GM12878 (cell line): Measurements from ENCODE around the gene EMC6. TPM values are rescaled to one million over a fixed set of nuclear protein-coding genes. Genes with fewer than 3 reads are reported as not detected.

Experiments
- ATAC-seq: fragments of 200-7000 bp; cut with Tn5 transposase; 3 replicates; pipeline ENCODE4 v1.9.1; 2020; ENCODE audit warnings: mild to moderate bottlenecking, moderate library complexity
- BruUV-seq: library from RNA; stranded (reverse); fragments of 400-500 nt; replicated peaks from 2 replicates; lab custom pipeline; 2021; lab: Mats Ljungman, UMichigan
- CTCF ChIA-PET: fragments of 300-600 bp; sonication (Branson Sonifier 250); formaldehyde crosslinking; extraction: SDS; loops from one replicate; lab custom pipeline; 2021; ENCODE audit warnings: inconsistent platforms; lab: Yijun Ruan, JAX
- POLR2A ChIA-PET: fragments of 350-600 bp; formaldehyde crosslinking; extraction: SDS; loops from one replicate; lab custom pipeline; 2021; ENCODE audit warnings: inconsistent platforms; lab: Charles Lee
- RAD21 ChIA-PET: fragments of 300-600 bp; sonication (Branson Sonifier 250); formaldehyde crosslinking; loops from one replicate; lab custom pipeline; 2023; ENCODE audit warnings: antibody characterized with exemption; ENCODE audit not compliant: unreplicated experiment; lab: Charles Lee
- SMC1A ChIA-PET: fragments of 300-600 bp; sonication (Branson Sonifier 250); formaldehyde crosslinking; loops from one replicate; lab custom pipeline; 2023; ENCODE audit not compliant: unreplicated experiment, uncharacterized antibody; lab: Charles Lee
- DNase-seq: peaks from one replicate; pipeline ENCODE4 v3.0.0-alpha.2; 2011; ENCODE audit warnings: low read depth, low spot score
- FAIRE-seq: peaks from 3 replicates; lab custom pipeline; 2011; peaks lifted over from hg19 to GRCh38; lab: Jason Lieb, UNC
- H2AFZ ChIP-seq: 2 replicates; pipeline ENCODE4 v1.6.0; 2011; ENCODE audit warnings: low read depth, low read length, control low read depth; ENCODE audit not compliant: control insufficient read depth
- H3K27ac ChIP-seq: 2 replicates; pipeline ENCODE4 v1.5.1; 2011; ENCODE audit warnings: control low read depth; ENCODE audit not compliant: control insufficient read depth, insufficient read depth
- H3K27me3 ChIP-seq, 2 experiments: replicated peaks in 1 of 2; 2 replicates each; pipeline versions ENCODE4 v1.6.0 to v1.6.1; 2011; ENCODE audit warnings: low read length in 1 of 2; ENCODE audit not compliant: control insufficient read depth in 2 of 2, insufficient read depth in 2 of 2
- H3K36me3 ChIP-seq, 2 experiments: 2 replicates each; pipeline ENCODE4 v1.5.1; 2011; ENCODE audit warnings: low read length in 1 of 2; ENCODE audit not compliant: control insufficient read depth in 2 of 2, insufficient read depth in 2 of 2
- H3K4me1 ChIP-seq: 2 replicates; pipeline ENCODE4 v1.6.1; 2011; ENCODE audit warnings: mild to moderate bottlenecking, low read length, moderate library complexity, mixed read lengths; ENCODE audit not compliant: control insufficient read depth, insufficient read depth
- H3K4me2 ChIP-seq: 2 replicates; pipeline ENCODE4 v1.6.0; 2011; ENCODE audit warnings: control low read depth; ENCODE audit not compliant: control insufficient read depth, insufficient read depth
- H3K4me3 ChIP-seq: fragments of 200-600 bp; sonication (generic); 2 replicates; pipeline ENCODE4 v1.5.1; 2016
- H3K79me2 ChIP-seq: 2 replicates; pipeline ENCODE4 v1.6.0; 2011; ENCODE audit warnings: low read length; ENCODE audit not compliant: control insufficient read depth, insufficient read depth
- H3K9ac ChIP-seq: 2 replicates; pipeline ENCODE4 v1.8.0; 2011; ENCODE audit warnings: low read length, control low read depth, mixed read lengths; ENCODE audit not compliant: control insufficient read depth, insufficient read depth
- H3K9me3 ChIP-seq: replicated peaks from 3 replicates; pipeline ENCODE4 v1.5.1; 2011; ENCODE audit warnings: mild to moderate bottlenecking, low read length; ENCODE audit not compliant: control insufficient read depth, insufficient read depth
- H4K20me1 ChIP-seq: 2 replicates; pipeline ENCODE4 v1.6.0; 2011; ENCODE audit not compliant: control insufficient read depth, insufficient read depth
- BACH1 ChIP-seq: fragments of 450-650 bp; IDR thresholded peaks from 2 replicates; pipeline ENCODE4 v1.6.1; 2017; ENCODE audit warnings: mild to moderate bottlenecking, borderline replicate concordance
- BHLHE40 ChIP-seq, 2 experiments: fragments of 450-650 bp in 1 of 2; IDR thresholded peaks; 2 replicates each; pipeline ENCODE4 v1.6.1; 2011 to 2017; ENCODE audit warnings: low read depth in 2 of 2, borderline replicate concordance in 1 of 2, improper control_type of control experiment in 1 of 2, low read length in 1 of 2, mild to moderate bottlenecking in 1 of 2
- CBFB ChIP-seq: IDR thresholded peaks from 2 replicates; pipeline ENCODE4 v1.6.1; 2016; ENCODE audit warnings: antibody characterized with exemption, low read depth
- CEBPB ChIP-seq, 2 experiments: fragments of 150-350 bp in 1 of 2; IDR thresholded peaks; 2 replicates each; pipeline ENCODE4 v1.6.1; 2012 to 2014; ENCODE audit warnings: low read depth in 2 of 2, low read length in 2 of 2, borderline replicate concordance in 1 of 2, inconsistent platforms in 1 of 2
- EED ChIP-seq: sonication (generic); IDR thresholded peaks from 2 replicates; pipeline ENCODE4 v1.6.1; 2016; ENCODE audit warnings: antibody characterized with exemption, low read depth
- ETV6 ChIP-seq, 2 experiments: fragments of 450-650 bp in 1 of 2; IDR thresholded peaks in 1 of 2; conservative IDR thresholded peaks in 1 of 2; 2 replicates each; pipeline ENCODE4 v1.6.1; 2014; ENCODE audit warnings: antibody characterized with exemption in 1 of 2, borderline replicate concordance in 1 of 2, low read depth in 1 of 2, mild to moderate bottlenecking in 1 of 2, moderate library complexity in 1 of 2
- HDAC2 ChIP-seq: fragments of 200-600 bp; sonication (generic); IDR thresholded peaks from 2 replicates; pipeline ENCODE4 v1.6.1; 2017
- IKZF2 ChIP-seq, 2 experiments: fragments of 450-650 bp; IDR thresholded peaks; 2 replicates each; pipeline ENCODE4 v1.6.1; 2017; ENCODE audit warnings: mild to moderate bottlenecking in 2 of 2, moderate library complexity in 2 of 2
- POLR2AphosphoS5 ChIP-seq: IDR thresholded peaks from 2 replicates; pipeline ENCODE4 v1.6.1; 2011; ENCODE audit warnings: mild to moderate bottlenecking, low read length, inconsistent platforms
- RBBP5 ChIP-seq: fragments of 200-600 bp; sonication (generic); conservative IDR thresholded peaks from 2 replicates; pipeline ENCODE4 v1.6.1; 2016
- SMARCA5 ChIP-seq: fragments of 450-650 bp; IDR thresholded peaks from 2 replicates; pipeline ENCODE4 v1.6.1; 2017; ENCODE audit warnings: mild to moderate bottlenecking
- SRF ChIP-seq, 2 experiments: IDR thresholded peaks; 2 replicates each; pipeline ENCODE4 v1.6.1; 2011; ENCODE audit warnings: low read depth in 2 of 2, low read length in 2 of 2, mild to moderate bottlenecking in 1 of 2, moderate library complexity in 1 of 2
- ZNF24 ChIP-seq: fragments of 450-650 bp; IDR thresholded peaks from 2 replicates; pipeline ENCODE4 v1.6.1; 2017; ENCODE audit warnings: antibody characterized with exemption, mild to moderate bottlenecking
- ZNF622 ChIP-seq: fragments of 450-650 bp; IDR thresholded peaks from 2 replicates; pipeline ENCODE4 v1.6.1; 2017; ENCODE audit warnings: mild to moderate bottlenecking, inconsistent platforms
- WGBS: methylation state at CpG from one replicate; pipeline ENCODE4 v1.1.6; 2016; ENCODE audit warnings: low lambda C conversion rate; ENCODE audit not compliant: insufficient replicate concordance, insufficient coverage; ENCODE audit errors: missing lambda C conversion rate; 5-methylcytosine and 5-hydroxymethylcytosine counted together
- in situ Hi-C: fragments of 300-500 bp; cut with MboI; formaldehyde crosslinking; loops from 9 replicates; pipeline ENCODE4 v1.14.3; 2018; ENCODE audit warnings: mixed read lengths
- intact Hi-C: fragments of 100-400 bp; cut with micrococcal nuclease; formaldehyde crosslinking; loops from one replicate; pipeline ENCODE4 v1.14.2; 2022; ENCODE audit not compliant: unreplicated experiment
- polyA plus RNA-seq, 11 experiments: library from polyadenylated mRNA; depleted of rRNA in 4 of 11; unstranded in 6 of 11; stranded (reverse) in 5 of 11; fragments of >200 nt; fragmentation: Nextera tagmentation in 4 of 11; fragmentation: Illumina TruSeq in 1 of 11; extraction: Ambion mirVana in 4 of 11; extraction: Trizol in 1 of 11; gene quantifications; 1 replicate in 1 of 11; 2 replicates in 10 of 11; pipeline versions ENCODE4 v1.2.1 to v1.2.3, GENCODE V29; 2011 to 2016; ENCODE audit warnings: inconsistent platforms in 2 of 11, missing spikeins in 2 of 11, low read depth in 1 of 11
- total RNA-seq, 4 experiments: library from RNA; depleted of rRNA in 3 of 4; stranded (reverse); fragments of >200 nt in 3 of 4; fragmentation: Illumina TruSeq in 1 of 4; extraction: Trizol in 1 of 4; gene quantifications; 2 replicates each; pipeline versions ENCODE4 v1.2.1 to v1.2.3, GENCODE V29; 2013 to 2021
- TF ChIP-seq, protein P1 (sequence below): IDR thresholded peaks from 2 replicates; pipeline ENCODE4 v1.6.1; 2011; ENCODE audit warnings: borderline replicate concordance, low read depth, mild to moderate bottlenecking, moderate library complexity, low read length; ENCODE audit not compliant: insufficient read depth, poor library complexity, severe bottlenecking

Gene EMC6
- total and polyA plus RNA-seq, 10 of the 15 experiments (the other 5 are each of a cell fraction or from before 2014, with no cell fraction given) = 5.1 to 172 (median 35.9) TPM

DNA sequence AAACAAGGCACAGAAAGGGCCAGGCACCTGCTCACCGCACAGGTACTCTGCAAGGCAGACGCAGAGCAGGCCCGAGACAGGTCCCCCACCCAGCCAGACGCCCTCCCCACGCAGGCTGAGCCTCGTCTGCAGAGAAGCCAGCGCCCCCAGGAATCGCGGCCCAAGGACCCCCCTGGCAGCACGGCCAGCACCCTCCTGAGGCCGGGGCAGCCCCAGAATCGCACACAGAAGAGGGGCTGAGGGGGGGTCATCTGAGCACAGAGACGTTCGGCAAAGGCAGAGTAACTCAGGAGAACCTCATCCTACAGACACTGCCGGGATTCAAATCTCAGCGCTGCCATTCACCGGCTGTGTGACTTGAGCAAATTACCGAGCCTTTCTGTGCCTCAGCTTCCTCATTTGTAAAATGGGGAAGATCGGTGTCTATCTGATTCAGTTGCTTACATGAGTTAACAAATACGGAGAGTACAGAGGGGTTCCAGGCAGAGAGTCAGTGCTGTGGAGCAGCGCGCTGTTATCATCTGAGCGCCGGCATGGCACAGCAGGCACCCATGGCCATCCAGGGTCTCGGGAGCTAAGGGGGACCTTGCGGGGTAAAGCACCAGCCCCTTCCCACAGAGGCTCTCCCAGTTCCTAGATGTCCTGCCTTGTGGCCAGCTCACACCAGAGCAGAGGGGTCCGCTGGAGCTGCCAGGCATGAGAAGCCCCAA, 10.4 kb downstream of the EMC6 start (continued):
- no peak for TF ChIP-seq BHLHE40 (IDR thresholded peaks at IDR 0.05; ENCODE audit: borderline replicate concordance in 1 of 2, low read depth in 2 of 2, low read length in 1 of 2)
- TF ChIP-seq, protein P1, sequence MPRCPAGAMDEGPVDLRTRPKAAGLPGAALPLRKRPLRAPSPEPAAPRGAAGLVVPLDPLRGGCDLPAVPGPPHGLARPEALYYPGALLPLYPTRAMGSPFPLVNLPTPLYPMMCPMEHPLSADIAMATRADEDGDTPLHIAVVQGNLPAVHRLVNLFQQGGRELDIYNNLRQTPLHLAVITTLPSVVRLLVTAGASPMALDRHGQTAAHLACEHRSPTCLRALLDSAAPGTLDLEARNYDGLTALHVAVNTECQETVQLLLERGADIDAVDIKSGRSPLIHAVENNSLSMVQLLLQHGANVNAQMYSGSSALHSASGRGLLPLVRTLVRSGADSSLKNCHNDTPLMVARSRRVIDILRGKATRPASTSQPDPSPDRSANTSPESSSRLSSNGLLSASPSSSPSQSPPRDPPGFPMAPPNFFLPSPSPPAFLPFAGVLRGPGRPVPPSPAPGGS = no peak
- no peak for TF ChIP-seq BACH1
- TF ChIP-seq SRF (IDR thresholded peaks at IDR 0.05; ENCODE audit: low read depth in 2 of 2, low read length in 2 of 2) = no peak
- TF ChIP-seq ZNF24 = no peak

DNA sequence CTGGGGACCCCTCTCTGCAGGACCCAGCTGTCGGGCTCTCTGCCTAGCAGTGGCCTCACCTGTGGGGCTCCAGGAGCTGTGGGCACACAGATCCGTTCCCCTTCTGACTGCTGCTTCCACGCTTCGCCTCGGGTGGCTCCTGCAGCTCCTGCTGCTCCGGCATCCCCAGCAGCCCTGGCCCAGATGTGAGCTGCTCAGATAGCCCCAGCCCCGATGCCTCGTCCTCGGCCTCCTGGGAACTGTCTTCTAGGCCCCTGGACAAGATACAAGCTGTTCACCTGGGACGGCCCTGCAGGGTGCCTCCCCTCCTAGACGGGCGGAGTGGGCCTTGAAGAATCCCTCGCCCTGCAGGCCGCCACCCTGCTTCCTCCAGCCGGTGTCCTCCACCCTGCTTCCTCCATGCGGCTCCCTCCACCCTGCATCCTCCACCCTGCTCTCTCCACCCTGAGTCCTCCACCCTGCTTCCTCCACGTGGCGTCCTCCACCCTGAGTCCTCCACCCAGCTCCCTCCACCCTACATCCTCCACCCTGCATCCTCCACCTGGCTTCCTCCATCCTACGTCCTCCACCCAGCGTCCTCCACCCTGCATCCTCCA, 11.0 kb downstream of the EMC6 start:
- FAIRE-seq (no peak), DNase-seq (no peak), ATAC-seq (no peak)
- Histone ChIP-seq H3K79me2 (no peaks in the 10 kb centered on the region), H3K36me3 (peaks cover 0 to 7% of the 10 kb centered on the region in 2 experiments; a peak in 2 of 4 replicates), H3K4me3 (no peak overlapping the region), H3K4me2 (no peak overlapping the region), H3K9me3 (no peaks in the 10 kb centered on the region), H2AFZ (no peak overlapping the region), H3K9ac (no peak overlapping the region), H3K27me3 (no peaks in the 10 kb centered on the region), H3K4me1 (peaks cover 6% of the 10 kb centered on the region; the same call in 1 of the 2 replicates), H4K20me1 (no peaks in the 10 kb centered on the region), H3K27ac (no peak overlapping the region)
- ChIA-PET SMC1A (interaction anchor here (0.9 kb wide), 1 partner anchor 9 kb away, joined by 3 read pairs; no protein-coding TSS in a partner anchor), RAD21 (no interaction called here), CTCF (interaction anchor here (1.3 kb wide), 1 partner anchor 58 kb away, joined by 6 read pairs; no protein-coding TSS in a partner anchor), POLR2A (no interaction called here)
- intact Hi-C loops = no loop called here
- in situ Hi-C loops = loop anchor here (5.0 kb wide), 1 partner anchor 143 kb away; no protein-coding TSS in a partner anchor
- BruUV-seq = no TSS peak
- 54% methylated on average over 19 of the region's 20 CpGs for WGBS
- TF ChIP-seq ZNF622 = no peak
- TF ChIP-seq CEBPB (IDR thresholded peaks at IDR 0.05; ENCODE audit: borderline replicate concordance in 1 of 2, low read depth in 2 of 2, low read length in 2 of 2) = no peak
- no peak for TF ChIP-seq HDAC2
- TF ChIP-seq RBBP5 = no peak
- TF ChIP-seq POLR2AphosphoS5 = no peak
- TF ChIP-seq CBFB = no peak
- TF ChIP-seq SMARCA5 = no peak
- no peak for TF ChIP-seq IKZF2 (IDR thresholded peaks at IDR 0.05)
- TF ChIP-seq ETV6 (conservative IDR thresholded peaks at IDR 0.05 in 1 of 2, IDR thresholded peaks at IDR 0.05 in 1 of 2; ENCODE audit: borderline replicate concordance in 1 of 2, low read depth in 1 of 2) = no peak
- no peak for TF ChIP-seq EED
- TF ChIP-seq, all 136 proteins: peak for 0
